Ovary (tissue), 9 donors: ENCODE measurements around the gene SMG6. TPM values are rescaled to one million over a fixed set of nuclear protein-coding genes. Genes with fewer than 3 reads are reported as not detected.

Experiments
- DNase-seq, 5 donors: peaks; one replicate each; pipeline ENCODE4 v3.0.0-alpha.2; 2019 to 2020
- H3K27ac ChIP-seq, 2 donors: fragments of 200-600 bp; one replicate each; pipeline versions ENCODE4 v1.5.1 to v1.8.0; 2019 to 2022
- H3K27me3 ChIP-seq: fragments of 200-600 bp; one replicate; pipeline ENCODE4 v1.8.0; 2022
- H3K36me3 ChIP-seq: fragments of 200-600 bp; sonication (generic); one replicate; pipeline ENCODE4 v1.5.1; 2019
- H3K4me1 ChIP-seq: one replicate; pipeline ENCODE4 v1.8.1; 2013; ENCODE audit warnings: mild to moderate bottlenecking, moderate library complexity; ENCODE audit not compliant: insufficient read depth
- H3K4me3 ChIP-seq: fragments of 200-600 bp; sonication (generic); one replicate; pipeline ENCODE4 v1.5.1; 2017
- H3K9me3 ChIP-seq, 2 donors: fragments of 200-600 bp in 1 of 2; sonication (generic) in 1 of 2; one replicate each; pipeline versions ENCODE4 v1.5.1 to v1.8.1; 2013 to 2019; ENCODE audit warnings: mild to moderate bottlenecking in 1 of 2, moderate library complexity in 1 of 2
- CTCF ChIP-seq, 3 donors: fragments of 450-650 bp in 2 of 3; fragments of 200-600 bp in 1 of 3; IDR thresholded peaks; one replicate each; pipeline versions ENCODE4 v1.5.1 to v1.8.0; 2016 to 2022; ENCODE audit warnings: antibody characterized with exemption in 3 of 3, mild to moderate bottlenecking in 1 of 3
- EP300 ChIP-seq: sonication (generic); formaldehyde crosslinking; IDR thresholded peaks from one replicate; pipeline ENCODE4 v1.6.1; 2017; ENCODE audit warnings: antibody characterized with exemption
- POLR2A ChIP-seq: fragments of 450-650 bp; IDR thresholded peaks from one replicate; pipeline ENCODE4 v1.6.1; 2017; ENCODE audit warnings: antibody characterized with exemption, mild to moderate bottlenecking, moderate library complexity
- WGBS, 3 donors: extraction: QIAGEN DNeasy Blood & Tissue Kit in 1 of 3; methylation state at CpG; one replicate each; pipeline versions ENCODE4 v1.1.5 to v1.1.7; 2013 to 2017; 5-methylcytosine and 5-hydroxymethylcytosine counted together
- intact Hi-C, 4 donors: fragments of 100-400 bp; cut with DNase I; formaldehyde crosslinking; loops; one replicate each; pipeline versions ENCODE4 v1.11.0 to v1.15.1; 2022 to 2023
- polyA plus RNA-seq, 2 donors: library from polyadenylated mRNA; stranded (reverse); fragments of 200-250 nt in 1 of 2; fragments of 350-450 nt in 1 of 2; fragmentation: Illumina TruSeq in 1 of 2; extraction: RNeasy Lipid Tissue Mini Kit (QIAGEN cat#74804) in 1 of 2; gene quantifications; one replicate each; pipeline ENCODE4 v1.2.3, GENCODE V29; 2013 to 2014
- total RNA-seq, 7 donors: library from RNA; depleted of rRNA in 2 of 7; stranded (reverse); fragments of >200 nt in 2 of 7; fragmentation: NEBNext Ultra II Directional in 3 of 7; extraction: Animal tissue kit (Norgen Biotek cat#: 25700) in 3 of 7; gene quantifications; one replicate each; pipeline versions ENCODE4 v1.1.0 to v1.2.4, GENCODE V29; 2016 to 2023
- donor health status: DM: no; HTN: no; CAD: no; lungs with moderate emphysema.
- donor health status: DM: no; HTN: no; CAD: no.
- donor health status: Bipolar disorder and iron deficiency.
- donor health status: DM: yes; HTN: yes; CAD: no.
- donor health status: DM: no; HTN: no; CAD: no.
- donor health status: DM: yes; HTN: yes; CAD: no.

The SMG6 gene
- total and polyA plus RNA-seq, 9 donors = 33.8 to 66.0 (median 51.0) TPM

GRCh38 chr17:2033153-2033552, 270.4 kb downstream of the SMG6 start:
- TF ChIP-seq EP300 (no peak), POLR2A (no peak), CTCF (IDR thresholded peaks at IDR 0.05) (no peak)
- no peaks in the 10 kb centered on the region for H3K27me3 ChIP-seq
- H3K4me3 ChIP-seq = no peak overlapping the region
- H3K27ac ChIP-seq = no peak overlapping the region
- intact Hi-C loops = loop anchor here in 1 of 4 donors (10.0 kb wide), 1 partner anchor 358 kb away; no protein-coding TSS in a partner anchor
- peaks cover 5% of the 10 kb centered on the region for H3K4me1 ChIP-seq
- no peaks in the 10 kb centered on the region for H3K36me3 ChIP-seq
- no peak for DNase-seq
- no peaks in the 10 kb centered on the region for H3K9me3 ChIP-seq
- 82 to 90% (median 89%) methylated on average over 7 of the region's 7 CpGs for WGBS, 3 donors

GRCh38 chr17:2030779-2031163, 272.8 kb downstream of the SMG6 start:
- DNase-seq = no peak
- Histone ChIP-seq H3K4me3 (peak overlapping the region; percentile 97), H3K4me1 (peaks cover 5% of the 10 kb centered on the region), H3K9me3 (no peaks in the 10 kb centered on the region), H3K27ac (peak overlapping the region in 1 of 2 donors; percentile 6), H3K27me3 (no peaks in the 10 kb centered on the region), H3K36me3 (no peaks in the 10 kb centered on the region)
- TF ChIP-seq CTCF (IDR thresholded peaks at IDR 0.05) (peak in 1 of 3 donors; percentile 8), EP300 (no peak), POLR2A (no peak)
- 11 to 15% (median 12%) methylated on average over 10 of the region's 10 CpGs for WGBS, 3 donors
- intact Hi-C loops = loop anchor here in 1 of 4 donors (10.0 kb wide), 1 partner anchor 356 kb away; no protein-coding TSS in a partner anchor

GRCh38 chr17:2029911-2030778, 273.4 kb downstream of the SMG6 start, which contains the start of gene DPH1:
Gene DPH1 (plus strand): TSS chr17:2030153. CDS start chr17:2030170, 17 bp downstream.
- peaks cover 5% of the 10 kb centered on the region for H3K4me1 ChIP-seq
- 0 to 1% (median 1%) methylated on average over 47 to 59 of the region's 59 CpGs for WGBS, 3 donors
- intact Hi-C loops = loop anchor here (2.0 to 10.0 kb wide), 5 partner anchors 121 to 375 kb away; partner anchors contain the start of gene TLCD2 (in 1 of the 4)

More at GRCh38 chr17:2029911-2030778, 273.4 kb downstream of the SMG6 start, which contains the start of gene DPH1:
- Histone ChIP-seq H3K4me3 (peak within 1 kb of the TSS; percentile 97), H3K27ac (peak within 1 kb of the TSS in 1 of 2 donors; percentile 6), H3K27me3 (no peaks in the 10 kb centered on the region), H3K36me3 (no peaks in the 10 kb centered on the region), H3K9me3 (no peaks in the 10 kb centered on the region)
- peak; percentile 45 for TF ChIP-seq POLR2A
- TF ChIP-seq EP300 = no peak
- peak in 2 of 3 donors; percentile 19 to 24 for TF ChIP-seq CTCF (IDR thresholded peaks at IDR 0.05)
- peak; percentile 85 to 92 (median 90) for DNase-seq
